ENCODE measurements around the gene VIP.
A peak's percentile ranks its signal among the peaks of the same experiment; 100 is the strongest.
"Not testable (repeated sequence)": the region's sequence is repeated elsewhere in the genome, so short reads cannot be mapped to it uniquely, and the experiment has no call there.

Gene VIP

GRCh38 chr6:152750694-152751093 is at the start of gene VIP:
Gene VIP, plus strand, starts transcription at chr6:152750797. Its CDS starts 1,381 bp downstream, at chr6:152752178.
- peak; percentile 72 for DNase-seq (ENCODE audit: low read depth, low spot score)

DNA sequence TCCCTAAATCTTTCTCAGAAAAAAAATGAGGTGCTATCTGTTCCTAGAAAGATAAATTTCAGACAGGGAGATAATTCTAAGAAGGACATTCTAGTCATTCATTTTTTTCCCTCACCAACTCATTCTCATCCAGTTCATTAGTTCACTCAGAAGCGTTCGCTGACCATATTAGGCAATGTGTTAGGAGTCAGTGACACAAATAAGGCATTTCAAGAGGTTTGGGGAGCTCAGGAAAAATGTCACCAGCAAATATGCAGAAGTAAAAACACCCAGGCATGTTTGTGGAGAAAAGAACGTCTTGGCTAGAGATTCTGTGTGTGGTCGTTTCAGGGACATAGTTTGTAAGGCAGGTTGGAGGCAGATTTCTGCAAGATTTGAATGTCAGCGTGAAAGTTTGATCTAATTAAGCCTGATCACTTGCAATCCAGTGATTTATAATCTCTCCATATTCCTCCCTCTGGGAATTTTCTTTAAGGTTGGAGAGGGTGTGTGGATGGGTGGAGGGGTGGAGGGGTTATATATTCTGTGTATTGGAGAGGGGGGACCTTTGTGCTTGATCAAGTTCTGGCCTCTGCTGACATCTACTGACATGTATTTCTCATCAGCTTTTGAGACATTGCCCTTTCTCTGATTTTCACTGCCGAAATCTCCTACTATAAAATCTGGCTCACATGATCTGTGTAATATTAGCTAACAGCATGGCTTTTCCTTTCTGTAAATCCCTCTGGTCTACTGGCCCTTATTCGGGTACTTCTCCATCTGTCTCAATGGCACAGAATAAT is 49.3 kb upstream of the VIP start:
- peak; percentile 13 for DNase-seq (ENCODE audit: low read depth, low spot score)

- DNase-seq (ENCODE audit: low read depth, low spot score): no peak
Measured at GRCh38 chr6:152701863-152702401, 48.7 kb upstream of the VIP start.

DNA sequence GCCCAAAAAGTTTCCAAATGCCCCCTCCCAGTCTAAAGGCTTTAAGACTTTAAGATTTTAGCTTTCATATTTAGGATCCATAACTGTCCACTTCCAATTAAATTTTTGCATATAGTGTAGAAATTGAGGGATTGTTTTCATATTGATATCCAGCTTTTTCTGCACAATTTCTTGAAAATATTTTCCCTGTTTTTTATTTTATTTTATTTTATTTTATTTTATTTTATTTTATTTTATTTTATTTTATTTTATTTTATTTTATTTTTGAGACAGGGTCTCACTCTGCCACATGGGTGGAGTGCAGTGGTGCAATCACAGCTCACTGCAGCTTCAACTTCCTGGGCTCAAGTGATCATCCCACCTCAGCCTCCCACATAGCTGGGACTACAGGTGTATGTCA is 46.8 kb upstream of the VIP start:
- DNase-seq (ENCODE audit: low read depth, low spot score): not testable (repeated sequence)

- DNase-seq (ENCODE audit: low read depth, low spot score): no peak
Measured at GRCh38 chr6:152705327-152705726, 45.3 kb upstream of the VIP start.

DNA sequence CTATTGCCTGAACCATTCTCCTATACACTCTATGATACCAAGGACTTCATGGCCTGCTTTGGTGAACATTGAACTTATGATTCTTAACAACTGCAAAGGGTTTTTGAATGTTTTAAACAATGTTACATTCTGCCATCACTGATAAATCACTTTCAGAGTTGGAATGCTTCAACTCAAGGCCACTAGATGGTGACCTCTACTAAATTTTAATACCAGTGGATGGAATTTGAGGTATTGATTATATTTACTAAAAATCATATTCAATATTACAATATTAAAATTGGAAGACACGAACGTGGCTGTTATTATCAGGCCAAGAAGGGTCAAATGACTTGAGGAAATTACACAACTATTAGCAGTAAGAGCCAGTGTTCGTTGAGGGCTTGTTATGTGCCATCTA is 34.3 kb upstream of the VIP start:
- DNase-seq (ENCODE audit: low read depth, low spot score): no peak

- DNase-seq (ENCODE audit: low read depth, low spot score): no peak
Measured at GRCh38 chr6:152720974-152721373, 29.6 kb upstream of the VIP start.

GRCh38 chr6:152721956-152722355 is 28.6 kb upstream of the VIP start:
- DNase-seq (ENCODE audit: low read depth, low spot score): no peak

DNA sequence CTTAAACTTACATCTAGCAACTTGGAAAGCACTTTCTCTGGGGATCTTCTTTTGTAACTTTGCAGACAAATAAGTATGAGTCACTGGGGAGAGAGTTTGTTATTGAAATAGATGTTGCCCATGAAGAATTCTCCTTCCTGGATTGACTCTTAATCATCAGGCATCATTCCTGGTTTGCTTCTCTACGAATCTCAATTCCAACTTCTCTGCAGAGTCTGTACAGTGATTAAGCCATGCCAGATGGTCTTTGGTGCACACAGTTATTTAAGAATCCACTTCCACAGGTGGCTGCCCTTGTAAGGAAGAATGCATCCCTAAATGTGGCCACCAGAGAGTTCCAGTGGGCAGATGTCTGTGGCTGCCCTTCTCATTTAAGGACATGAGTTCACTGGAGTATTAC is 27.2 kb upstream of the VIP start:
- peak; percentile 5 for DNase-seq (ENCODE audit: low read depth, low spot score)

GRCh38 chr6:152726313-152726712 is 24.3 kb upstream of the VIP start:
- no peak for DNase-seq (ENCODE audit: low read depth, low spot score)

- no peak for DNase-seq (ENCODE audit: low read depth, low spot score)
Measured at GRCh38 chr6:152727507-152727906, 23.1 kb upstream of the VIP start.

DNA sequence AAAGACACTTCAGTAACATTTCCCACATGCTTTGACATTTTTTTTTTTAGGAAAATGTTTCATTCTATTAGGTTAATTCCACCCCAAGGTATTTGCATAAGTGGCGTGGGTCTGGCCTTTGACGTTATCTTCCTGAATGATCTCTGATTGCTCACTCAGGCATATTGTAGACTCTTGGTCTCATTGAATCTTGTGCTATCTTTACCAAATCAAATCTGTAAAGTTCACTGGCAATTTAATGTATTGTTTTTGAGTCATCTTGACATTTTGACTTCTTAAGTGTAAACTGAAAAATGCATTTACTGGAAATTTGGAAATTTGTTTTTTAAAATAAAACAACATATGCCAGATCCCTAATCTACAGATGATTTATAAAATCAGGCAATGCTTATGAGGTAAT is 16.0 kb upstream of the VIP start:
- no peak for DNase-seq (ENCODE audit: low read depth, low spot score)

DNA sequence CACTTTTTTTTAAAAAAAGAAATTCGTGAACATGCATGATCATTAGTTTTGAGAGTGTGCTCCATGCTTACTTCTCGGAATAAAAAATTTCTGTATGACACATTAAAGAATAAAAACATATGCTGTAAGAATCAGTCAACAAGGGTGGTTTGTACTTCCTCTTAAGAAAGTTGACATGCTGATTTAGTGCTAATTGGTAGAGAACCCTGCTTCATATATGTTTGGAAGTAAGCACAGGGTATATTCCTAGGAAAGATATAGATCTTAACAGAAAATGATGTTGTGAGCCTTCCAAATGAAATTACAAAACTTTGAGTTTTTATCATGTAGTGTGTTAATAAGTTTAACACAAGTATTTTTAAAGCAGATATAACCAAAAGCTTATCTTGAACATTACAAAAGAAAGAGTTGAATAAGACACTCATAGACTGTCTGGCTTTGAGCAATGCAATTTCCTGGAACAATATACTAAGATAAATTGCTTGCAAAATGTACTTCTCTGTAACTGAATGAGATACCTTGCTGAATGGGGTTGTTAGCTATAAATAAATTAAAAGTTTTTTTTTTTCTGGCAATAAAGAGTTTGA is 13.8 kb upstream of the VIP start:
- DNase-seq (ENCODE audit: low read depth, low spot score): no peak

DNA sequence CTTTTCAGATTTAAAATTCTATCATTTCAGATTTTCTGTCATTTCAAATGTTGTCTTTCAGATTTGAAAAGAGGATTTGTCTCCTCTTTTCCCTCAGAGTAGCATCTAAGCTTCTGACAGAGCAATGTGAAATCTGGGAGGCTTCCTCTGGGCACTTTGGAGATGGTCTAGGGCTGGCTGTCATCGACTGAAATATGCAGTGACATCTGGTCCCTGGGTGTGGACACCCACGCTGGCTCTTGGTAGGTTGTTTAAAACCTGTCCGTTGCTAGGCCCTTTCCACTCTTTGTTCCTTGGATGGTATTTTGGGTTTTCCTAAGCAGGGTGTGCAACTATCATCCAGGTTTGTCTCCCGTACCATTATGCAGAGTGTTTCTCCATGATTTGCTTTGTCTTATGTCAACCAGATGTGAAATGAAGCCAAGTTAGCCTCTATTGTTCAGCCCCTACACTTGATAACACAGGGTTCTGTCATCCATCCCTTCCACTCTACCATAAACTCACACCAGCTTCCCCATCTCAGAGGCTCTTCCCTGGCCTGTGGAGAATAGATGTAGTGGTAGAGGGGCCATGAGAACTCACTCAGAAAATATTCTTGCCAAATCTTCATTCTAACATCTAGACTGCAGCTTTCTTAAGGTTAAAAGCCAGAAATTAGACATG is 5.0 kb upstream of the VIP start:
- no peak for DNase-seq (ENCODE audit: low read depth, low spot score)

GRCh38 chr6:152746172-152746553 is 4.4 kb upstream of the VIP start:
- DNase-seq (ENCODE audit: low read depth, low spot score): peak; percentile 22

DNA sequence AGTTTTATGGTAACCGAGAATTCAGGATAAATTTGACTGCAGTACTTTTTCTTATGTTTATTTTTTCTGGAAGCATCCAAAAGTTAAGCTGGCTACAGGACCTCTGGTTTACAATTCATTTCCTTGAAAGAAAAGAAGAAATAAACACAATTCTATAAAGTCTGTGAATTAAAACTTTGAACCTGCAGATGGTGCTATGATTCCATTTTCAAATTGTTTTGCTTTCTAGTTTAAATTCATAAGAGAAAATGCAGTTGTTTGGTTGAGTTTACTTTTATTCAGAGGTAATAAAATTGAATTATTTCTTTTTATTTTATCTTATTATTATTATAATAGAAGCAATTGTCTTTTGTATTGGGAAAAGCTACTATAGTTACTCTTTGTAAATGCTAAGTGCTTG is 1.8 kb upstream of the VIP start:
- peak; percentile 3 for DNase-seq (ENCODE audit: low read depth, low spot score)

DNA sequence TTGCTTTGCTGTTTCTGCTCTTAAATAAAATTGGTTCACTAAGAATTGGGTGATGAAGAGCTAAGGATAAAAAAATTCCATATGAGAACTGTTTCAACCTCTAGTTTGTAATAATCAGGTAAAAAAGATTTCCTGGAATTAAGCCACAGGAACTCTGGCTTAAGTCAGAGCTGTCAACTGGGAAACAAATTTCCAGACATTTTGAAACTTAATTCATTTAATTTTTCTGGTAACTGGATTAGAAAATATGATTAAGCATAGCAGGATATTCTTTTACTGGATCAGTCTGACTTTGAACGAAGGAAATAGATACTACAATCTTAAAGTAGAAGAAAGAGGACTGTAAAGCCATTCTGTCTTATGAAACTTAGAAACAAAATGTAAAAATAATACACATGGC is 1.3 kb upstream of the VIP start:
- DNase-seq (ENCODE audit: low read depth, low spot score): no peak

GRCh38 chr6:152765331-152765730 is 14.7 kb downstream of the VIP start:
- DNase-seq (ENCODE audit: low read depth, low spot score): no peak

DNA sequence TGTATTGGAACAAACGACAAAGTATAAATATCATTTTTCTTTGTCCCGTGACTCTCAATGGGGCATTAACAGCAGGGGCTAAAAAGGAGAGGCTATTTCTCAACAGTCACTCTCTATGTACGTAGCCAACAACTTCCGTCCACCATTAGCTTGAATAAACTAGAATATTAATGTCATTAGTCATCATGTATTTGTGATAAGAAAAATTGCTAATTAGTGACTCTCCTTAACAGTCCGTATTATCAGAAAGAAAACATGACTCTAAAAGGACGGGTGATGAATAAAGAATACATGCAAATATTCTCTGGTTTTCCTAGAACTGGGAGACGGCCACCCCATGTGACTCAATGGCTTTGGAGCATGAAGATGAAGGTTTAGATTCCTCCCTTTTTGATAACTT is 18.6 kb downstream of the VIP start:
- no peak for DNase-seq (ENCODE audit: low read depth, low spot score)

DNA sequence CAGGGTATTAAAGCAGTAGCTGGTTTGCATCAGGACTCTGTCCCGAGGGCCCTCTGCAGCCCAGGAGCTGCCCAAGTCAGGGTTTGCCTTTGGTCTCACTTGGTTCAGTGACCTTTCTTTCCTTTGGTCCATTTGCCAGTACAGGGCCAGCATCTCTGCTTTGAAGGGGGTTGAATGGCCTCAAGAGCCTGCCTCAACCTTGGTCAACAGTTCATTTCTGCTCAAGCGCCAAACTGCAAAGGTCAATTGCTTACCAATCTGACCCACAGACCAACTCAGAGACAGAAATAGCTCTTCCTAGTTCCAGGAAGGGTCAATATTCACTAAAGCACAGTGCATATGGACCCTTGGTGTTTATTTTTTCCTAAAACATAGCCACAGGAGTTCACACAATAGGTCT is 19.4 kb downstream of the VIP start:
- DNase-seq (ENCODE audit: low read depth, low spot score): no peak

GRCh38 chr6:152771061-152771687 is 20.6 kb downstream of the VIP start:
- no peak for DNase-seq (ENCODE audit: low read depth, low spot score)

DNA sequence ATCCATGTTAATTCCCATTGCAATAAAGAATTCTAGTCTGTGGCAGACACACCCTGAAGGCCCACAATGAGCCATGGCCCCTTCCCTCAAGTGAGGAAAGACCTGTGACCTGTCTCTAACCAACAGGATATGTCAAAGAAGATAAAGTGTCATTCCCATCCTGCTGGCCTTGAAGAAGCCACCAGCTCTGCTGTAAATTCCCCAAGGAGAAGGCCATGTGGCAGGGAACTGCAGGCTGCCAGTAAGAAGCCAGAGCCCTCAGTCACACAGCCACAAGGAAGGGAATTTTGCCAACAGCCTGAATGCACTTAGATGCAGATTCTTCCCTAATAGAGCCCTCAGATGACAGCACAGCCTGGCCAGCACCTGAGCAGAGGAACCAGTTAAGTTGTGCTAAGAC is 24.8 kb downstream of the VIP start:
- no peak for DNase-seq (ENCODE audit: low read depth, low spot score)
